OCI-LY3 (cell line): ENCODE measurements around the gene FTO.

ENCODE experiments used
- H2AFZ ChIP-seq: fragments of 200-600, 300-600 bp; shearing (Covaris generic); 2 replicates; pipeline ENCODE4 v1.6.0; 2014; ENCODE audit warnings: antibody characterized with exemption, low read depth, low read length
- H3K27ac ChIP-seq: fragments of 200-600, 300-600 bp; sonication (generic); 2 replicates; pipeline ENCODE4 v1.5.1; 2014; ENCODE audit warnings: mild to moderate bottlenecking, low read length, moderate library complexity, mixed read lengths
- H3K27me3 ChIP-seq: fragments of 200-600, 300-600 bp; sonication (generic); 2 replicates; pipeline ENCODE4 v1.6.1; 2014; ENCODE audit warnings: low read depth, low read length, mixed read lengths
- H3K36me3 ChIP-seq: fragments of 200-600, 300-600 bp; sonication (generic); replicated peaks from 2 replicates; pipeline ENCODE3; 2014; ENCODE audit warnings: low read depth, low read length, mixed read lengths
- H3K4me1 ChIP-seq: fragments of 300-600, 200-600 bp; sonication (generic); 2 replicates; pipeline ENCODE4 v1.6.1; 2014; ENCODE audit warnings: low read length, mixed read lengths
- H3K4me2 ChIP-seq: fragments of 200-600, 300-600 bp; sonication (generic); 2 replicates; pipeline ENCODE4 v1.6.1; 2014; ENCODE audit warnings: low read length, mixed read lengths
- H3K4me3 ChIP-seq: fragments of 300-600, 200-600 bp; sonication (generic); 2 replicates; pipeline ENCODE4 v1.5.1; 2014; ENCODE audit warnings: antibody characterized with exemption, mild to moderate bottlenecking, low read length, moderate library complexity
- H3K79me2 ChIP-seq: fragments of 300-600, 200-600 bp; shearing (Covaris generic); 2 replicates; pipeline ENCODE4 v1.6.1; 2014; ENCODE audit warnings: mild to moderate bottlenecking, low read length, mixed read lengths
- H3K9ac ChIP-seq: fragments of 300-600, 200-600 bp; shearing (Covaris generic); 2 replicates; pipeline ENCODE4 v1.6.0; 2014; ENCODE audit warnings: mild to moderate bottlenecking, low read length, moderate library complexity
- H3K9me3 ChIP-seq: fragments of 200-600, 300-600 bp; shearing (Covaris generic); 2 replicates; pipeline ENCODE4 v1.6.1; 2014; ENCODE audit warnings: low read length, mixed read lengths; ENCODE audit not compliant: insufficient read depth
- H4K20me1 ChIP-seq: fragments of 200-600, 300-600 bp; sonication (generic); 2 replicates; pipeline ENCODE4 v1.6.1; 2016; ENCODE audit warnings: low read length, mixed read lengths; ENCODE audit not compliant: insufficient read depth
- EZH2phosphoT487 ChIP-seq: fragments of 200-600 bp; shearing (Covaris generic); IDR thresholded peaks from 2 replicates; pipeline ENCODE4 v1.6.1; 2018; ENCODE audit warnings: antibody characterized with exemption, mixed run types, low read depth
- TF ChIP-seq, protein P1 (sequence below): fragments of 200-600, 300-600 bp; sonication (generic); IDR thresholded peaks from 2 replicates; pipeline ENCODE4 v1.5.1; 2014; ENCODE audit warnings: antibody characterized with exemption, low read length, low read depth

FTO gene

DNA sequence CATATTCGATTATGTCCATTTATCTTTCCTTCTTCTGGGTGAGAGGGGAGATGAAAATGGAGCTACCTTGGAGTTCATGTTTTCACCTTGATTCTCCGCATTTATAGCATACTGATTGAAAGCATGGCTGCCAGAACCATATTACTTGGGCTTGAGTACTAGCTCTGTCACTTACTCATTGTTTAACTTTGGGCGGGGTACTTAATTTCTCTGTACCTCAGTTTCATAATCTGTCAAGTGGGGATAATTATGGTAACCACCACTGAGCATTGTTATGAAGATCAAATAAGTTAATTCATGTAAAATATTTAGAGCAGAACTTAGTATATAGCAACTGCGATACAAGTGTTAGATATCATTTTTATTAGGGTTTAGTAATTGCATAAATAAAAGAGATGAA lies 65.2 kb downstream of the FTO start:
- no peak for TF ChIP-seq EZH2phosphoT487
- TF ChIP-seq, protein P1, sequence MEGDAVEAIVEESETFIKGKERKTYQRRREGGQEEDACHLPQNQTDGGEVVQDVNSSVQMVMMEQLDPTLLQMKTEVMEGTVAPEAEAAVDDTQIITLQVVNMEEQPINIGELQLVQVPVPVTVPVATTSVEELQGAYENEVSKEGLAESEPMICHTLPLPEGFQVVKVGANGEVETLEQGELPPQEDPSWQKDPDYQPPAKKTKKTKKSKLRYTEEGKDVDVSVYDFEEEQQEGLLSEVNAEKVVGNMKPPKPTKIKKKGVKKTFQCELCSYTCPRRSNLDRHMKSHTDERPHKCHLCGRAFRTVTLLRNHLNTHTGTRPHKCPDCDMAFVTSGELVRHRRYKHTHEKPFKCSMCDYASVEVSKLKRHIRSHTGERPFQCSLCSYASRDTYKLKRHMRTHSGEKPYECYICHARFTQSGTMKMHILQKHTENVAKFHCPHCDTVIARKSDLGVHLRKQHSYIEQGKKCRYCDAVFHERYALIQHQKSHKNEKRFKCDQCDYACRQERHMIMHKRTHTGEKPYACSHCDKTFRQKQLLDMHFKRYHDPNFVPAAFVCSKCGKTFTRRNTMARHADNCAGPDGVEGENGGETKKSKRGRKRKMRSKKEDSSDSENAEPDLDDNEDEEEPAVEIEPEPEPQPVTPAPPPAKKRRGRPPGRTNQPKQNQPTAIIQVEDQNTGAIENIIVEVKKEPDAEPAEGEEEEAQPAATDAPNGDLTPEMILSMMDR: no peak
- H3K4me3 ChIP-seq: no peak overlapping the region
- no peaks in the 10 kb centered on the region for H3K27me3 ChIP-seq
- H2AFZ ChIP-seq: no peak overlapping the region
- peaks cover 28% of the 10 kb centered on the region for H4K20me1 ChIP-seq
- peaks cover 3% of the 10 kb centered on the region; the same call in 1 of the 2 replicates for H3K4me1 ChIP-seq
- no peak overlapping the region for H3K9ac ChIP-seq
- H3K9me3 ChIP-seq: no peaks in the 10 kb centered on the region
- no peaks in the 10 kb centered on the region for H3K36me3 ChIP-seq
- H3K27ac ChIP-seq: no peak overlapping the region
- H3K4me2 ChIP-seq: no peak overlapping the region
- H3K79me2 ChIP-seq: peaks cover 14% of the 10 kb centered on the region

- Histone ChIP-seq H3K27me3 (no peaks in the 10 kb centered on the region), H3K27ac (no peak overlapping the region), H3K4me1 (peaks cover 3% of the 10 kb centered on the region; the same call in 1 of the 2 replicates), H3K9ac (no peak overlapping the region), H3K36me3 (no peaks in the 10 kb centered on the region), H4K20me1 (peaks cover 28% of the 10 kb centered on the region), H3K9me3 (no peaks in the 10 kb centered on the region), H3K79me2 (peaks cover 14% of the 10 kb centered on the region), H3K4me3 (no peak overlapping the region), H3K4me2 (no peak overlapping the region), H2AFZ (no peak overlapping the region)
- TF ChIP-seq EZH2phosphoT487: no peak
- TF ChIP-seq, protein P1: no peak
Measured at GRCh38 chr16:53769787-53770186, 65.8 kb downstream of the FTO start.

DNA sequence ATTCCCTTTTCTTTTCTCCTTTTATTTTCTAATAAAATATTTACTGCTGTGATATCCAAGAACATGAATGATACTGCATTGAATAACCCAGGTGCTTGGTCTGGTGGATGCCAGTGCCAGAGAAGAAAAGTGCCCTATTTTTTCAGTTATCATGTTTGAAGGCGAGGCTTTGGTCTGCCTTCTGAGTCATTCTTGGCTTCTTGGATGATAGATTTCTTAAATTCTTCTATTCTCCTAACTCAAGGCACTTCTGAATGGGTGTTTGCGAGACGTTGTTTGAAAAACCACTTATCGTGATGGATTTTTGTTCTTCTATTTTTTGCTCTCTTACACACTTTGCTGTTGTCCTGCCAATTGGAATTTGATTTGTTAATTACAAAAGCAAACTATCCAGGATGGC lies 66.7 kb downstream of the FTO start:
- TF ChIP-seq EZH2phosphoT487: no peak
- TF ChIP-seq, protein P1: no peak
- Histone ChIP-seq H3K4me1 (peaks cover 3% of the 10 kb centered on the region; the same call in 1 of the 2 replicates), H3K79me2 (peaks cover 14% of the 10 kb centered on the region)

GRCh38 chr16:53771655-53772497 lies 67.9 kb downstream of the FTO start:
- H3K4me3 ChIP-seq: no peak overlapping the region
- H3K9ac ChIP-seq: no peak overlapping the region
- H4K20me1 ChIP-seq: peaks cover 35% of the 10 kb centered on the region
- TF ChIP-seq, protein P1: no peak
- TF ChIP-seq EZH2phosphoT487: no peak
- H3K9me3 ChIP-seq: no peaks in the 10 kb centered on the region
- H2AFZ ChIP-seq: no peak overlapping the region
- no peaks in the 10 kb centered on the region for H3K36me3 ChIP-seq
- H3K27me3 ChIP-seq: no peaks in the 10 kb centered on the region
- peaks cover 11% of the 10 kb centered on the region for H3K4me1 ChIP-seq
- H3K4me2 ChIP-seq: no peak overlapping the region
- H3K27ac ChIP-seq: no peak overlapping the region
- H3K79me2 ChIP-seq: peaks cover 20% of the 10 kb centered on the region

More for the DNA sequence above, 66.7 kb downstream of the FTO start:
- Histone ChIP-seq H3K9me3 (no peaks in the 10 kb centered on the region), H3K4me3 (no peak overlapping the region), H4K20me1 (peaks cover 28% of the 10 kb centered on the region), H3K4me2 (no peak overlapping the region), H2AFZ (no peak overlapping the region), H3K36me3 (no peaks in the 10 kb centered on the region), H3K27ac (no peak overlapping the region), H3K9ac (no peak overlapping the region), H3K27me3 (no peaks in the 10 kb centered on the region)
